ENCODE measurements around the gene EPM2AIP1. TPM values are rescaled to one million over a fixed set of nuclear protein-coding genes. Genes with fewer than 3 reads are reported as not detected.

EPM2AIP1 gene
- polyA plus RNA-seq, 1 donor from 2014 or later: 41.4 TPM

GRCh38 chr3:37032961-37033360 lies 40.0 kb upstream of the EPM2AIP1 start:
- Histone ChIP-seq H3K9me2 (ENCODE audit: insufficient read depth, low read length) (no peaks in the 10 kb centered on the region), H4K20me1 (ENCODE audit: insufficient read depth) (no peaks in the 10 kb centered on the region), H3K27ac (ENCODE audit: low read length) (no peak overlapping the region), H2AFZ (ENCODE audit: low read depth, low read length) (no peak overlapping the region), H3F3A (ENCODE audit: insufficient read depth, low read length, poor library complexity, severe bottlenecking) (no peaks in the 10 kb centered on the region), H3K4me3 (ENCODE audit: low read length) (no peak overlapping the region), H3K9me3 (ENCODE audit: low read length) (peaks cover 12% of the 10 kb centered on the region), H3K27me3 (ENCODE audit: insufficient read depth, low read depth, low read length) (no peaks in the 10 kb centered on the region), H3K79me2 (replicated peaks; ENCODE audit: insufficient read depth, low read length) (no peaks in the 10 kb centered on the region), H3K36me3 (ENCODE audit: insufficient read depth, low read length) (peaks cover 25% of the 10 kb centered on the region), H3K4me2 (ENCODE audit: low read length) (no peak overlapping the region), H3K9ac (ENCODE audit: low read length) (no peak overlapping the region)
- TF ChIP-seq, protein P1, sequence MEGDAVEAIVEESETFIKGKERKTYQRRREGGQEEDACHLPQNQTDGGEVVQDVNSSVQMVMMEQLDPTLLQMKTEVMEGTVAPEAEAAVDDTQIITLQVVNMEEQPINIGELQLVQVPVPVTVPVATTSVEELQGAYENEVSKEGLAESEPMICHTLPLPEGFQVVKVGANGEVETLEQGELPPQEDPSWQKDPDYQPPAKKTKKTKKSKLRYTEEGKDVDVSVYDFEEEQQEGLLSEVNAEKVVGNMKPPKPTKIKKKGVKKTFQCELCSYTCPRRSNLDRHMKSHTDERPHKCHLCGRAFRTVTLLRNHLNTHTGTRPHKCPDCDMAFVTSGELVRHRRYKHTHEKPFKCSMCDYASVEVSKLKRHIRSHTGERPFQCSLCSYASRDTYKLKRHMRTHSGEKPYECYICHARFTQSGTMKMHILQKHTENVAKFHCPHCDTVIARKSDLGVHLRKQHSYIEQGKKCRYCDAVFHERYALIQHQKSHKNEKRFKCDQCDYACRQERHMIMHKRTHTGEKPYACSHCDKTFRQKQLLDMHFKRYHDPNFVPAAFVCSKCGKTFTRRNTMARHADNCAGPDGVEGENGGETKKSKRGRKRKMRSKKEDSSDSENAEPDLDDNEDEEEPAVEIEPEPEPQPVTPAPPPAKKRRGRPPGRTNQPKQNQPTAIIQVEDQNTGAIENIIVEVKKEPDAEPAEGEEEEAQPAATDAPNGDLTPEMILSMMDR (IDR thresholded peaks at IDR 0.05; ENCODE audit: poor library complexity, severe bottlenecking): no peak
- no peak for TF ChIP-seq EP300 (conservative IDR thresholded peaks at IDR 0.05; ENCODE audit: poor library complexity, severe bottlenecking)
- no peak for TF ChIP-seq RAD21 (conservative IDR thresholded peaks at IDR 0.05)
- TF ChIP-seq REST (IDR thresholded peaks at IDR 0.05; ENCODE audit: borderline replicate concordance): no peak
- no peak for TF ChIP-seq SMC3 (conservative IDR thresholded peaks at IDR 0.05; ENCODE audit: poor library complexity)
- no peak for TF ChIP-seq POLR2AphosphoS5 (IDR thresholded peaks at IDR 0.05)
- no peak for TF ChIP-seq TAF1 (IDR thresholded peaks at IDR 0.05; ENCODE audit: low read depth)
- TF ChIP-seq MXI1 (conservative IDR thresholded peaks at IDR 0.05; ENCODE audit: poor library complexity, severe bottlenecking): no peak
- no peak for TF ChIP-seq EZH2 (IDR thresholded peaks at IDR 0.05; ENCODE audit: borderline replicate concordance, insufficient read depth, low read length, poor library complexity, severe bottlenecking)

DNA sequence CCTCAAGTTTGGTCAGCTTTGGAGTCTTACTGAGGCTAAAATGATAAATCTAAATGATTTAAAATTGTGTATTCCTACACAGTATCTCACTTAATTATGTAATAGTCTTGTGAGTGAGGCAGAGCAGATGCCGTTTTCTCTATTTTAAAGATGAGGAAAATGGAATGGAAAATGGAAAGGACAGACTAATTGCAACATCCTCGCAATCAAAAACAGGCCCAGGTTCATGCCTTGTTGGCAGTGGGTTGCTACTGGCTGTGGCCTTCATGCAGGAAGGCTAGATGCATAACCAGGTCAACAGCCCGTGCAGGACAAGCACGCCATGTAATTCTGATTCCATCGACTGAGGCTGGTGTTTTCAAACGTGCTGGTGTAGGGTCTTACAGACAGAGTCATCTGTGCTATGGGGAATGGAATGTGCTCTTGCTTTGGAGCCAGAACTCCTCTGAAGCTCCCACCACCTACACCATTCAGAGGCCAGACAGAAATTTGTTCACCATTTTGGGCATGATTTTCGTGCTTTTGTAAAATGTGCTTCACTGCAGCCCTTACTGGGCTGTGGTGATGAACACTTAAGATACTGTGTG lies 38.3 kb upstream of the EPM2AIP1 start:
- Histone ChIP-seq H3K9me2 (ENCODE audit: insufficient read depth, low read length) (no peaks in the 10 kb centered on the region), H3K9me3 (ENCODE audit: low read length) (peaks cover 10% of the 10 kb centered on the region), H3K36me3 (ENCODE audit: insufficient read depth, low read length) (peaks cover 17% of the 10 kb centered on the region), H2AFZ (ENCODE audit: low read depth, low read length) (no peak overlapping the region), H3K9ac (ENCODE audit: low read length) (no peak overlapping the region), H3K27me3 (ENCODE audit: insufficient read depth, low read depth, low read length) (no peaks in the 10 kb centered on the region), H3K4me3 (ENCODE audit: low read length) (no peak overlapping the region), H3K79me2 (replicated peaks; ENCODE audit: insufficient read depth, low read length) (no peaks in the 10 kb centered on the region), H3K27ac (ENCODE audit: low read length) (no peak overlapping the region), H3K4me2 (ENCODE audit: low read length) (no peak overlapping the region), H3F3A (ENCODE audit: insufficient read depth, low read length, poor library complexity, severe bottlenecking) (no peaks in the 10 kb centered on the region), H4K20me1 (ENCODE audit: insufficient read depth) (no peaks in the 10 kb centered on the region)
- TF ChIP-seq EZH2 (IDR thresholded peaks at IDR 0.05; ENCODE audit: borderline replicate concordance, insufficient read depth, low read length, poor library complexity, severe bottlenecking) (no peak), SMC3 (conservative IDR thresholded peaks at IDR 0.05; ENCODE audit: poor library complexity) (no peak)

Data from neural cell (in vitro differentiated cells).